NK-92 (cell line): ENCODE measurements around the gene LRP1B.

Experiments
- DNase-seq: peaks from one replicate; lab custom pipeline; 2025; ENCODE audit not compliant: unreplicated experiment; lab: John Stamatoyannopoulos, UW

Gene LRP1B

DNA sequence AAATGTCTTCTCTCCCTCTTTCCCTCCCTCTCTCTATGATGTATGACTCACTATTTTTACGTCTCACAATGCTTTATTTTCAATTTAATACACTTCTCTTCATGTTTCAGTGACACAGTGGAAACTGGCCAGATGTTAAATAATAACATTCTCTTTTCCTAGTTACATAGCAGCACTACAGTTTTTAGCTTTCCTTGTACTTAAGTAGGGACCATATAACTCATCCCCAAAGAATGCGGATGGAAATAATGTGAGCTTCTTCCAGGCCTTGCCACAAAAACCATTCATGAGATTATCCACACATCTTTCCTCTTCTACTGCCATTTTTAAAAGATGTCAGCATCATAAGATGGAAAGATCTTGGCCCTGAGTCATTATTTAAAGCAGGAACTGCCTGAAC is 789.4 kb downstream of the LRP1B start:
- no peak for DNase-seq

DNA sequence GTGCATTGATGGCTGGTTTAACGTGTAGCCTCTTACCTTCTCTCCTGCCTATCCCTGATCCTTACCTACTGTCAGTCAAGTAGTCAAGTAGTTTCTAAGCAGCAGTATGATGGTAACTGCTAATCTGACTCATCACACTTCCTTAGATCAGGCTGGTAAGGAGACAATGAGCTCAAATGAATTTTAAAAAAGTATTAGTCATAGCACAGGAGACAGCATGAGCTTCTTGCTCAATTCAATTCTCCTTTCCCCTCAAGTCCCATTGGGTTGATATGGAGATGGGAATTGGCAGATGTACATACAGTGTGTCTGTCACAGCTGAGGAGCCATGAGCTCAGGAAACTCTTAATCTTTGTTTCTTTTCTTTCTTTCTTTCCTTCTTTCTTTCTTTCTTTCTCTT is 799.7 kb downstream of the LRP1B start:
- DNase-seq: no peak

DNA sequence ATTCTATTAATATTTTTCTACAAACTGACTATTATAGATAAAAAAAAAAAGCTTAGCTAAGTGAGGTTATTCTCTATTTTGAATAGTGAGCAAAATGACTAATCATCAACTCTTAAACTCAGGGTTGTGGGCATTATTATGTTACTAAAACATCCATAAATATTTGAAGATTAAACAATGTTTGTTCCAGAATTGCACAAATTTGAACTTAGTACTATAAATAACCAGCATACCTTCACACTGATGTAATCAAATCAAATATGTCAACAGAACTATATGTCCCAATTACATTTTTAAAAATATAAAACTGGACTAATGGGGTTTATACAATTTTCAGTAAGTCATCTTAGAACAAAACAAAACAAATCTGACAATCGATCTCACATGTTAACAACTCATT is 800.9 kb downstream of the LRP1B start:
- no peak for DNase-seq

DNA sequence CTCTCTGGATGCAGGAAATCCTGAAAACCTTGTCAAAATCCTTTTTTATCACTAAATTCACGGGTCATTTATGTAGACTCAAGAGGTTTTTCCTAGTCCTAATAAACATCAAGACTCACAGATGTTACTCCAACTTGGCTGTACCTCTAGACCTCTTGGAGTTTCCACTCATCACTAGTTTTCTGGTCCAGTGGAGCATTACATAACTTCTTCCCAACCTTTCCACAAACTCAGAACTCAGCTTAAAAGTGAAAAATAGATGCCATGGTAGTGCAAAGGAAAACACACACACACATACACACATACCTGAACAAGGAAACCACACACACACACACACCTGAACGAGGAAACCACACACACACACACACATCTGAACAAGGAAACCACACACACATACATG is 807.2 kb downstream of the LRP1B start:
- DNase-seq: no peak

DNA sequence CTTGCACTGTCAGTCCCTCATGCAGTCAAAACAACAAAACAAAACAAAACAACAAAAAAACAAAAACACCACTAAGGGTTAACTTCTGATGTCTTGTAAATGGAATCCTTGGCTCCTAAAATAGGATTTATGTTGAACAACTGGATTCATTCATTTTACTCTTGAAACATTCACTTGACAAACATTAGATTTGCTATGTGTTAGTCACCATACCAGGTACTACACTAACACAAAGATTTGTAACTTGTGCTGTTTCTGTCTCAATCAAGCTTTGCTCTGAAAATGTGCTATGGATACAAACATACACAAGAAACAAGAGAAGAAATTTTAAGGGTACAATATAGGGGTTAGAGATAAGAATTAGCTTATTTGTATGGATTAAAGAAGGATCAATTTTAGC is 812.8 kb downstream of the LRP1B start:
- DNase-seq: no peak

DNA sequence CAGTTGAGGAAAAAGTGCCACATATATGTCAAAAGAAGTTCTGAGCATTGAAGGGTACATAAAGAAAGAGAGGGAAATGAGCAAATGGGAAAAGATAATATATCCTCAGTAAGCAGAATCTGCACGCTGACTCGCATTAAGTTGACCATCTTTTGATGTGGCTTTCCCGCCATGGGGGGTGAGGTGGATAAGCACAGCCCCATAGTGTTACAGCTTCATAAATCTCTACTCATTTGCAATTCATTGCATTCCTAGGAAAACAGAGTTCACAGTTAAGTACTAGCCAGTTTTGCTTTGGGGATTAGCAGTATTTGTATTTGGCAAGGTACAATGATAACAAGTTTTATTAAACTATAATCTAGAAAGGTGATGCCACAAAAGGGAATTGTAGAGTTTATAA is 814.2 kb downstream of the LRP1B start:
- DNase-seq: no peak

DNA sequence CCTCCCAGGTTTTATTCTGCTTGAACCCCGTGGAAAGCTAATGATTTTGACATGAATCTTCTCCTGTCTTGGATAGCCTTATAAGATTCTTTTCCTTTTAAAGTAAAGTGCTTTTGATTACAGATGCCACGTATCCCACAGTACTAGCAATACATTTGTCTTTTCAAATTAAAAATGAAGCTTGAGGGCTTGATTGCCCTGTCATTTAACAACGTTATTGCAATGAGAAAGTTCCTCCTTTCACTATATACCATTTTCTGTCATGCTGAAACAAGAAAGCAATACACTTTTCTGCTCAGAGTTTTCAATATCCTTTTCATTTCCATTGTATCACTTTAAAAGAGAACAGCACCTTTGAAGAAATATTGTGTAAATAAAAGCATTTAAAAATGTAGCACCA is 814.7 kb downstream of the LRP1B start:
- DNase-seq: no peak

DNA sequence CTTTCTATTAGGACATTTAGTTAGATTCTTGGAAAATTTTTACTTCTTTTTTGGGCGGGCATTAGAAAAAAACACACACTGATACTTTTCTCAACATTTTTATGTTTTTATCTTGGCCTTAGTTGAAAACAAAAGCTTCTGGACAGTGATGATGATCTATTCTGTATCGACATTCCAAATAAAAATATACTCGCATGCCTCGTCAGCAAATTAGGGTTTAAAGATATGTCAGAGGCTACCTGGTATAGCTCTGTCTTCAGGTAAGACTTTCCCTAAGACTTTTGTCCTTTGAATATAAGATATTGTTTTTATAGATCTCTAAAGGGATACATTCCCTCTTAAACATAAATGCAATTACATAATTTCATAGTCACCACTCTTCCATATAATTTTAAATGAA is 816.8 kb downstream of the LRP1B start:
- no peak for DNase-seq

DNA sequence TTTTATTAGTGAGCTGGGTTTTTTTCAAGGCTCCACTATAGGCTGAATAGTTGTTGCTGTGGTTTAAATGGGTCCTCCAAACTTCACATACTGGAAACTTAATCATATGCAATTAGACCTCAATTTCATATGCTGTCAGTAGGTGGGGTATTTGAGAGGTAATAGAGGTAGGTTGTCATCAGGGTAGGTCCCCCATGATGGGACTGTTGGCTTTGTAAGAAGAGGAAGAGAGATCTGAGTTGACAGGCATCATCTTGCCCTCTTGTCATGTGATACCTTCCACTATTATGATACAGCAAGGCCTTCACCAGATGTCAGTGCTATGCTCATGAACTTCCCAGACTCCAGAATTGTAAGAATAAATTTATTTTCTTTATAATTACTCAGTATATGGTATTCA is 819.4 kb downstream of the LRP1B start:
- no peak for DNase-seq

DNA sequence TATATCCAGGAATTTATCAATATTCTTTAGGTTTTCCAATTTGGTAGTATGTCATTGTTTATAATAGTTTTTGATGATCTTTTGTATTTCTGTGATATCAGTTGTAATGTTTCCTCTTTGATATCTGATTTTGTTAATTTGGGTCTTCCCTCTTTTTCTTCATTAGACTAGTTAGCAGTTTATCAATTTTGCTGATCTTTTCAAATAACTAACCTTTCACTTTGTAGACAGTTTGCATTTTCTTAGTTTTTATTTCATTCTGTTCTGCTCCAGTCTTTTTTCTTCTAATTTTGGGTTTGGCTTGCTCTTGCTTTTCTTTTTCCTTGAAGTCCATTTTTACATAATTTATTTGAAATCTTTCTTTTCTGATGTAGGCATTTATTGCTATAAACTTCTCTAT is 824.4 kb downstream of the LRP1B start:
- no peak for DNase-seq

DNA sequence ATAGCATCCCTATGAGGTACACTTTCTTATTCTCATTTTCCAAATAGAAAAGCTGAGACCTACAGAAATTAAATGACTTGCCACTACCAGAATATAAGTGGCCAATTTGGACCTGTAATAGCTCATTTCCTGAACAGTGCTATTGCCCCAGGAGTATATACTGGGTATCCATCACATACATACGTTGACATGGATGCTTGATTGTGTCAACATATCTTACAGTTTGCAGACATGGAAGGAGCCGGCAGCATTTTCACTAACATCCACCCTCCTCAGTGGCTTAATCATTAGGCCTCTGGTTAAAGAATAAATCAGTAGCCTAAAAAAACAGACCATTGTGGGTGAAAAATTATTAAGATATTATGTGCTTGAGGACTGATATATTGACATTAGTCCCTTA is 829.3 kb downstream of the LRP1B start:
- DNase-seq: no peak

DNA sequence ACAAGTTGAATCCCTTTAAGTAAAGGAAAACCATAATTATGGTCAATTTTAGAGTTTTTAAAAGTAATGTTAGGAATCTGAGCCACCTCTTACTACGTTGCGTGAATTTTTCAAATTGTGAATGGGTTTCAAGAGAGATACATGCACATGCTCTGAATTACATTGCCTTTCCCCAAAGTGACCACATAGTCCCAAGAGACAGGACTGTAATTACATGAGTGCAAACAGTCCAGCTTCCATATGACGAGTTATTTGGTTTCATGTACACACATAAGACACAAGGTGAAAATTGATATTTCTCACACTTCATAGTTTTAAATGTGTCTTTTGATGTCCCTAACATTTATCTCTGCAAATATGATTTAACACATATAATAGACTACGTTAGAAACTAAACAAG is 850.8 kb downstream of the LRP1B start:
- DNase-seq: no peak

DNA sequence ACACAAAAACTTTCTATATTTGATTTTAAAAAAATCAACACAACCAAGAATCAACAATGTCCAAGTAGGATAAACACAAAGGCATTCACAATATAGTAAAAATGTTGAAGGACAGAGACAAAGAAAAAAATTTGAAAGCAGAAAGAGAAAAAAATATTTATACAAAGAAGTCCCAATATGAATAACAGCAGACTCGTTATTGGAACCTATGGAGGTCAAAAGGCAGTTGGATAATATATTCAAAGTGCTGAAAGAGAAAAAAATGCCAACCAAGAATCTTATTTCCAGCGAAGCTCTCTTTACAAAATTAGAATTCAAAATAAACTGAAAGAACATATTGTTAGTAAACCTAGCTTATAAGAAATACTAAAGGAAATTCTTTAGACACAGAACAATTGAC is 859.5 kb downstream of the LRP1B start:
- no peak for DNase-seq

DNA sequence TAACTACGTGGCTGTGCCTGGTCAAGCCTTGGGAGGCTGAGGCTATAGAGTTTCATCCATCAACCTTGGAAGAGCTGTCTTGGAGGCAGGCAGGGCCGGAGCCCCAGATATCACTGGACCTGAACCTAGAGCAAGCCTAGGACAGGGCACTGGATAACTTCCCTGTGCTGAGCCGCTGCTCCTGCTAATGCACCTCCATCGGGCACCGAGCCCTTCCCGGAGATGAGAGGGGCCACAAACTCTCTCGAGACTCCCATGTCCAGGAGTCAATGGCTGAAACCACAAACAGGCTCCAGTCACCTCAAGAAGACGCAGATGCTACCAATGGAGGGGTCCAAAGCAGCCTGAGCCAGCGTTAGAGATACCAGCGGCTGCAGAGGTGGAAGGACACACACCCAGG is 866.0 kb downstream of the LRP1B start:
- no peak for DNase-seq

DNA sequence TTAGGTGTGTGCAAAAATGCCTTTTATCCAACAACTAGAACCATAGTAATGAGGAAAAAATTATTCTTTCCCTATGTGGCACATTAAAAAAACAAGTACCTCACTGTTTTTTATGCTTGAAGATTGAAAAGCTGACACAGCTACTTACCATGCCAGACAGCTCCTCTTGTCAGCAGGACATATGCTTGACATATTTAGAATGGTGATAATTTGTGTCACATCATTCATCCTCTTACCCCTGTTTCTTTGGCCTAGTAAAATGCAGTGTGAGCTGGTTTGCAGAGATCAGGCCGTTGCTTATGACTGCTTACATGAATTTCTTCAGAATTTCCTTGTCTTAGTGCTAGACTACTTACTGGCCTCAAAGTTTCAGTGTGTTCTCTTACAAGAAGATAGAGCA is 869.9 kb downstream of the LRP1B start:
- DNase-seq: no peak

DNA sequence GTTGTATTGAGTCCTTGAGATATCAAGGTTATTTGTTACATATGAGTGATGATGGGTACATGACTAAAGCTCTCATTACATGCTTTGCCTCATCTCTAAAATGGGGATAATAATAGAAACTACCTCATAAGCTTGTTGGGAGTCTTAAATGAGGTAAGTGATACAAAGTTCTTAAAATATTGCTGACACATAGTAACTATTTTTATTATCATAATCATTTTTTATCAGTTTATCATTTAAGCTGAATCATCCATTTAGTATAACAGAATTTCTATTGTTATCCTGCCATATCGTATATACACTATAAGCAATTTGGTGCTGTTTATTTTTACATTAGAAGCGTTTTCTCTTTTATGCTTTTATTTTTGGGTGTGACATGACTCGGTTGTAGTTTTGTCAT is 871.1 kb downstream of the LRP1B start:
- no peak for DNase-seq

DNA sequence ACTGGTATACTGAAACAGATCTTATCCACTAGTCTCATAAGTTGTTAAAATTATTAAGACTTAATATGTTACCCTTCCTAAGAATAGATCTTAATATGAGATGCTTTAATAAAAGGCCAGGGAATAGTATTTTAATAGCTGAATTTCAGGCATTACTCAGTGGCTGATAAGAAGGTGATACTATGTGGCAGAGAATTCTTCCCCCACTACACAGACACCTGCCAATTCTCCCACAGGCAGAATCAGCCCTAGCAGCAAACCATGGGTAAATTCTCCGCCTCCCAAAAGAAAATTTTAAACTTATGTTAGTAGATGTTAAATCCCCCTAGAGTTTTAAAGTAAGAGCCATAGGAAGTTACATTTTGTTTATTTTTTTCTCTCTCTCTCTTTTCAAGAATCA is 888.8 kb downstream of the LRP1B start:
- DNase-seq: no peak

DNA sequence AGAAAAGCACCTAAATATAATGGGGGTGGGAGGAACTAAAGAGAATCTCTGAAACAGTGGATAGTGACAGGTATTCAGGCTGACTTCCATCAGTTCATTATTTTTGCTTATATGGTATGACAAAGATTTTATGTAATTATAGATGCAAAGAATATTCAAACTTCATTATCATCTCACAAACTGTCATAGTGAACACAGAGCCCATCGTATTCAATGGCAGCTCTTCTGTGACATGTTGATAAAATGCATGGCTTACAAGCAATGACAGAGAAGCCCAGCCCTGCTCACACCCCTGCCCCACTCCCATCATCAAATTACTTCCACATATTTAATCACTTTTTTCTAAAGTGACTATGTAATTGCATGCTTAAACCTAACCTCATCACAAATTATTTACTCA is 904.3 kb downstream of the LRP1B start:
- no peak for DNase-seq

DNA sequence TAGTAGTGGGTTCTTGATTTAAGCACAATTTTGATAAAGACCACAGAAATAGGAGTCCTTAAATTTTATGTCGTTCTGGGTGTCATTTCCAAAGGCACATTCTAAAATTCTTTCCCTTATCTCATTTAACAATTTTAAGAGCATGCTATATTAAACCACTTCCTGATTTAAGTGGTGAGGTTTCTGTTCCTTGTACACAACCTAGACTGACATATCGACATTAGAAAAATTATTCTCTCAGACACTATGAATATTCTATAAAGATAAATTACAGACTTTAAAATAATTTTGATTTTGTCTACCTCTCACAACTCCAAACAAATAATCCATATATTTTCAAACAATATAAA is 923.8 kb downstream of the LRP1B start:
- no peak for DNase-seq

DNA sequence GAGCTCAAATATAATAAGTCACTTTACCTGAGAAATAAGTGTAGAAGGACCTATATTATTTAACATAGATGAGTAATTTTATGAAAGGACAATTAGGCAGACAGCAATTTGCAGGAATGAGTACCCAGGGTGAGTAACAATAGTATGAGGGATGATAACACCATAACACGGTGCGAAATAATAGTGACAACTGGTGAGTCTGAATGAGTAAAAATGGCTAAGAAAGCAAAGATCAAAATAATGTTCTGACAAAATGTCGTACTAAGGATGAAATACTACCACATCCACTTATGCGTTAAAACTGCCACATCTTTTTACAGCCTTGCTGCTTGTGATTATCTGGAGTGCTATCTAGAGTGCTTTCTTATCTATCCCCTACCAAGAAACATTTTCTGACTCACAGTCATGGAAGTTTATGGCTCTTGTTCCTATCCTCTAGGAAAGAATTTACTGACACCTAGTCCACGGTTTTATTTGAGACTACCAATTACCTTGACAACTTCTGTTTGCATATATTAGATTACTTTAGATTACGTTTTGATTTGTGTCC is 929.7 kb downstream of the LRP1B start:
- no peak for DNase-seq

DNA sequence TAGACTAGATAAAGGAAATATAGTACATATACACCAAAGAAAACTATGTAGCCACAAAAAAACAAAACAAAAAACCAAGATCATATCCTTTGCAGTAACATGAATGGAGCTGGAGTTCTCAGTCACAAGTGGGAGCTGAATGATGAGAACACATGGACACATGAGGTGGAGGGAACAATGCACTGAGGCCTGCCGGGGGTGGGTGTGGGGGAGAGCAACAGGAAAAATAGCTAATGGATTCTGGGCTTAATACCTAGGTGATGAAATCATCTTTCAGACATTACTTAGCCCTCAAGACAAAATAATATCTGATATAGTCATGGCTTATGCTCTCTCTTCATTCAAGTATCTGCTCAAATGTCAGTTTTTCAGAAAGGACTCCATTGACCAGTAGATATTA is 930.6 kb downstream of the LRP1B start:
- DNase-seq: no peak

DNA sequence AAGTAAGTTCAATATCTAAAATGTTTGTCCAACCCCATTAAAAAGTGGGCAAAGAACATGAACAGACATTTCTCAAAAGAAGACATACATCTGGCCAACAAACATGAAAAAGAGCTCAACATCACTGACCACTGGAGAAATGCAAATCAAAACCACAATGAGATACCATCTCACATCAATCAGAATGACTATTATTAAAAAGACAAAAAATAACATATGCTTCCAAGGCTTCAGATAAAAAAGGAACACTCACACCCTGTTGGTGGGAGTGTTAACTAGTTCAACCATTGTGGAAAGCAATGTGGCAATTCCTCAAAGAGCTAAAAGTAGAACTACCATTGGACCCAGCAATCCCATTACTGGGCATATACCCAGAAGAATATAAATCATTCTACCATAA is 931.1 kb downstream of the LRP1B start:
- DNase-seq: no peak

DNA sequence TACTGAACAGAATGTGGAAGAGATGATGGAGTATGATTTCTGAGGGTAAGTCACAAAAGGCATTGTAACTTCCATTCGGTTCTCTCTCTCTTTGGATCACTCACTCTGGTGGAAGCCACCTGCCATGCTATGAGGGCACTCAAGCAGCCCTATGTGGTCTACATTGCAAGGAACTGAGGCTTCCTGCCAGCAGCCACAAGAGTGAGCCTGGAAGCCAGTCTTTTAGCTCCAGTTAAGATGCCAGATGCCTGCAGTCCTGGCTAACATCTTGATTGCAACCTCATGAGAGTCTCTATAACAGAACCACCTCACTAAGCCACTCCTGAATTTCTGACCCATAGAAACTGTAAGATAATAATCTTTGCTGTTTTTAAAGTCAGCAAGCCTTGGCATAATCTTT is 935.7 kb downstream of the LRP1B start:
- DNase-seq: no peak

DNA sequence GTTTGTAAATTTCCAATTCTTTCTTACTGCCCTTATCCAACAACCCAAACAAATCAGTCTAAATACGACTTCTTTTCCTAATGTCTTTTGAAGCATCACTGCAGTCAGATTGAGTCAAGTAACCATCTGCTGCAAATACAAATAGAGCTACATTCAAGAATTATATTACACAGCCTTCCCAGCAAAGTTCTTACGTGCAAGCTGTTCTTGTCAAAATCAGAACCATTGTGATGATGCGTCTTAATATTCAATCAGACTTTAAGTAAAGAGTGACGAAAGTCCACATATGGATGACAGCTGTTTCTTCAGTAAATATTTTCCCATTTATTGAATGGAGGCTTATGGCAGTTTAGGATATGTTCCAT is 943.8 kb downstream of the LRP1B start:
- no peak for DNase-seq
